Neural cell (in vitro differentiated cells): ENCODE results near the gene OSBPL1A. TPM values are rescaled to one million over a fixed set of nuclear protein-coding genes. Genes with fewer than 3 reads are reported as not detected.

ENCODE experiments used
- H2AFZ ChIP-seq: fragments of 200-600, 300-800 bp; sonication (generic), shearing (Covaris generic); 2 replicates; pipeline ENCODE4 v1.6.0; 2014; ENCODE audit warnings: low read depth, mild to moderate bottlenecking, antibody characterized with exemption, low read length, moderate library complexity
- H3F3A ChIP-seq: fragments of 200-600 bp; shearing (Covaris generic); 2 replicates; pipeline ENCODE4 v1.6.1; 2016; ENCODE audit warnings: mild to moderate bottlenecking, moderate library complexity, mixed read lengths, antibody characterized with exemption, low read length; ENCODE audit not compliant: insufficient read depth, poor library complexity, severe bottlenecking
- H3K27ac ChIP-seq: fragments of 200-600, 300-800 bp; sonication (generic), shearing (Covaris generic); 2 replicates; pipeline ENCODE4 v1.5.1; 2014; ENCODE audit warnings: mild to moderate bottlenecking, low read length, moderate library complexity
- H3K27me3 ChIP-seq: fragments of 300-800, 200-600 bp; sonication (generic), shearing (Covaris generic); 2 replicates; pipeline ENCODE4 v1.6.0; 2014; ENCODE audit warnings: mild to moderate bottlenecking, low read depth, low read length, moderate library complexity; ENCODE audit not compliant: insufficient read depth
- H3K36me3 ChIP-seq: fragments of 300-800, 200-600 bp; sonication (generic), shearing (Covaris generic); 2 replicates; pipeline ENCODE4 v1.5.1; 2014; ENCODE audit warnings: mild to moderate bottlenecking, antibody characterized with exemption, low read length, moderate library complexity; ENCODE audit not compliant: insufficient read depth
- H3K4me2 ChIP-seq: fragments of 300-800, 200-600 bp; sonication (generic), shearing (Covaris generic); 2 replicates; pipeline ENCODE4 v1.6.0; 2014; ENCODE audit warnings: mild to moderate bottlenecking, low read length
- H3K4me3 ChIP-seq: fragments of 300-800, 200-600 bp; sonication (generic), shearing (Covaris generic); 2 replicates; pipeline ENCODE4 v1.5.1; 2014; ENCODE audit warnings: mild to moderate bottlenecking, low read length, moderate library complexity
- H3K79me2 ChIP-seq: fragments of 200-600 bp; shearing (Covaris generic); replicated peaks from 2 replicates; pipeline ENCODE4 v1.6.0; 2014; ENCODE audit warnings: mild to moderate bottlenecking, low read length, moderate library complexity; ENCODE audit not compliant: insufficient read depth
- H3K9ac ChIP-seq: fragments of 300-800, 200-600 bp; sonication (generic), shearing (Covaris generic); 2 replicates; pipeline ENCODE4 v1.6.1; 2016; ENCODE audit warnings: mild to moderate bottlenecking, low read length, mixed read lengths
- H3K9me2 ChIP-seq: fragments of 200-600 bp; shearing (Covaris generic); 2 replicates; pipeline ENCODE4 v1.6.1; 2016; ENCODE audit warnings: mild to moderate bottlenecking, low read length, mixed read lengths; ENCODE audit not compliant: insufficient read depth
- H3K9me3 ChIP-seq: fragments of 200-600, 300-800 bp; sonication (generic), shearing (Covaris generic); 2 replicates; pipeline ENCODE4 v1.6.1; 2016; ENCODE audit warnings: mild to moderate bottlenecking, mixed run types, low read length, moderate library complexity, mixed read lengths
- H4K20me1 ChIP-seq: fragments of 200-600 bp; shearing (Covaris generic); 2 replicates; pipeline ENCODE4 v1.6.1; 2016; ENCODE audit warnings: mild to moderate bottlenecking, mixed run types; ENCODE audit not compliant: insufficient read depth
- CTCF ChIP-seq: fragments of 450-650 bp; IDR thresholded peaks from 2 replicates; pipeline ENCODE4 v1.5.1; 2014; ENCODE audit warnings: antibody characterized with exemption, mild to moderate bottlenecking, moderate library complexity; ENCODE audit not compliant: poor library complexity, severe bottlenecking
- EP300 ChIP-seq: fragments of 450-650 bp; conservative IDR thresholded peaks from 2 replicates; pipeline ENCODE4 v1.6.1; 2014; ENCODE audit warnings: antibody characterized with exemption, mild to moderate bottlenecking, moderate library complexity; ENCODE audit not compliant: poor library complexity, severe bottlenecking
- EZH2 ChIP-seq: fragments of 200-600, 300-800 bp; shearing (Covaris generic), sonication (generic); IDR thresholded peaks from 2 replicates; pipeline ENCODE4 v1.6.1; 2014; ENCODE audit warnings: antibody characterized with exemption, low read length, borderline replicate concordance, mild to moderate bottlenecking; ENCODE audit not compliant: insufficient read depth, poor library complexity, severe bottlenecking
- MXI1 ChIP-seq: fragments of 450-650 bp; conservative IDR thresholded peaks from 2 replicates; pipeline ENCODE4 v1.6.1; 2014; ENCODE audit warnings: antibody characterized with exemption, mild to moderate bottlenecking; ENCODE audit not compliant: poor library complexity, severe bottlenecking
- POLR2AphosphoS5 ChIP-seq: IDR thresholded peaks from 2 replicates; pipeline ENCODE4 v1.6.1; 2012
- RAD21 ChIP-seq: fragments of 450-650 bp; conservative IDR thresholded peaks from 2 replicates; pipeline ENCODE4 v1.6.1; 2014; ENCODE audit warnings: antibody characterized with exemption, mild to moderate bottlenecking, moderate library complexity
- SMC3 ChIP-seq: fragments of 450-650 bp; conservative IDR thresholded peaks from 2 replicates; pipeline ENCODE4 v1.6.1; 2014; ENCODE audit warnings: antibody characterized with exemption, mild to moderate bottlenecking, moderate library complexity; ENCODE audit not compliant: poor library complexity
- TAF1 ChIP-seq: IDR thresholded peaks from 2 replicates; pipeline ENCODE4 v1.6.1; 2012; ENCODE audit warnings: low read depth
- polyA plus RNA-seq: library from polyadenylated mRNA; depleted of rRNA; stranded (reverse); fragments of >200 nt; gene quantifications from 2 replicates; pipeline ENCODE4 v1.2.3, GENCODE V29; 2014
- TF ChIP-seq, protein P1 (sequence below): IDR thresholded peaks from 2 replicates; pipeline ENCODE4 v1.6.1; 2012; ENCODE audit warnings: borderline replicate concordance

OSBPL1A gene
- polyA plus RNA-seq, 1 donor from 2014 or later, result 24.9 TPM

- no peak overlapping the region for H3K4me3 ChIP-seq
- H3K27me3 ChIP-seq, result no peaks in the 10 kb centered on the region
- H3K4me2 ChIP-seq, result no peak overlapping the region
- no peaks in the 10 kb centered on the region for H4K20me1 ChIP-seq
- no peaks in the 10 kb centered on the region for H3F3A ChIP-seq
- no peaks in the 10 kb centered on the region for H3K36me3 ChIP-seq
- no peaks in the 10 kb centered on the region for H3K9me3 ChIP-seq
- H3K9ac ChIP-seq, result no peak overlapping the region
- H3K79me2 ChIP-seq, result no peaks in the 10 kb centered on the region
- H3K27ac ChIP-seq, result no peak overlapping the region
- no peaks in the 10 kb centered on the region for H3K9me2 ChIP-seq
- no peak overlapping the region for H2AFZ ChIP-seq
- TF ChIP-seq CTCF (no peak), POLR2AphosphoS5 (no peak), EP300 (no peak), TAF1 (no peak), SMC3 (no peak), RAD21 (no peak)
Measured at GRCh38 chr18:24168496-24168895, 229.1 kb downstream of the OSBPL1A start.

- Histone ChIP-seq H3K36me3 (no peaks in the 10 kb centered on the region), H3K4me2 (no peak overlapping the region), H3K4me3 (no peak overlapping the region), H3K27ac (no peak overlapping the region), H3F3A (no peaks in the 10 kb centered on the region), H3K9me3 (no peaks in the 10 kb centered on the region), H4K20me1 (no peaks in the 10 kb centered on the region), H3K9ac (no peak overlapping the region), H3K9me2 (no peaks in the 10 kb centered on the region), H2AFZ (no peak overlapping the region), H3K79me2 (no peaks in the 10 kb centered on the region), H3K27me3 (no peaks in the 10 kb centered on the region)
- TF ChIP-seq MXI1 (no peak), RAD21 (no peak), SMC3 (no peak), EZH2 (no peak), CTCF (no peak), EP300 (no peak), POLR2AphosphoS5 (no peak), TAF1 (no peak)
- TF ChIP-seq, protein P1, sequence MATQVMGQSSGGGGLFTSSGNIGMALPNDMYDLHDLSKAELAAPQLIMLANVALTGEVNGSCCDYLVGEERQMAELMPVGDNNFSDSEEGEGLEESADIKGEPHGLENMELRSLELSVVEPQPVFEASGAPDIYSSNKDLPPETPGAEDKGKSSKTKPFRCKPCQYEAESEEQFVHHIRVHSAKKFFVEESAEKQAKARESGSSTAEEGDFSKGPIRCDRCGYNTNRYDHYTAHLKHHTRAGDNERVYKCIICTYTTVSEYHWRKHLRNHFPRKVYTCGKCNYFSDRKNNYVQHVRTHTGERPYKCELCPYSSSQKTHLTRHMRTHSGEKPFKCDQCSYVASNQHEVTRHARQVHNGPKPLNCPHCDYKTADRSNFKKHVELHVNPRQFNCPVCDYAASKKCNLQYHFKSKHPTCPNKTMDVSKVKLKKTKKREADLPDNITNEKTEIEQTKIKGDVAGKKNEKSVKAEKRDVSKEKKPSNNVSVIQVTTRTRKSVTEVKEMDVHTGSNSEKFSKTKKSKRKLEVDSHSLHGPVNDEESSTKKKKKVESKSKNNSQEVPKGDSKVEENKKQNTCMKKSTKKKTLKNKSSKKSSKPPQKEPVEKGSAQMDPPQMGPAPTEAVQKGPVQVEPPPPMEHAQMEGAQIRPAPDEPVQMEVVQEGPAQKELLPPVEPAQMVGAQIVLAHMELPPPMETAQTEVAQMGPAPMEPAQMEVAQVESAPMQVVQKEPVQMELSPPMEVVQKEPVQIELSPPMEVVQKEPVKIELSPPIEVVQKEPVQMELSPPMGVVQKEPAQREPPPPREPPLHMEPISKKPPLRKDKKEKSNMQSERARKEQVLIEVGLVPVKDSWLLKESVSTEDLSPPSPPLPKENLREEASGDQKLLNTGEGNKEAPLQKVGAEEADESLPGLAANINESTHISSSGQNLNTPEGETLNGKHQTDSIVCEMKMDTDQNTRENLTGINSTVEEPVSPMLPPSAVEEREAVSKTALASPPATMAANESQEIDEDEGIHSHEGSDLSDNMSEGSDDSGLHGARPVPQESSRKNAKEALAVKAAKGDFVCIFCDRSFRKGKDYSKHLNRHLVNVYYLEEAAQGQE, result no peak
Measured at GRCh38 chr18:24161304-24161703, 236.3 kb downstream of the OSBPL1A start.
